Thyroid gland (tissue), 4 donors: ENCODE measurements around the gene DLG2. TPM values are rescaled to one million over a fixed set of nuclear protein-coding genes. Genes with fewer than 3 reads are reported as not detected.
"Not testable (repeated sequence)": the region's sequence is repeated elsewhere in the genome, so short reads cannot be mapped to it uniquely, and the experiment has no call there.

ENCODE experiments used
- DNase-seq, 2 donors: peaks; one replicate each; pipeline ENCODE4 v3.0.0-alpha.2; 2019
- H3K27ac ChIP-seq, 3 donors: fragments of 200-600 bp; sonication (generic); 1 replicate in 2 of 3; 2 replicates in 1 of 3; pipeline ENCODE4 v1.5.1; 2016 to 2019; ENCODE audit warnings: mild to moderate bottlenecking in 1 of 3, moderate library complexity in 1 of 3
- H3K27me3 ChIP-seq: fragments of 200-600 bp; sonication (generic); one replicate; pipeline ENCODE4 v1.5.1; 2019
- H3K36me3 ChIP-seq, 2 donors: fragments of 200-600 bp; sonication (generic); one replicate each; pipeline ENCODE4 v1.5.1; 2016 to 2019
- H3K4me1 ChIP-seq, 2 donors: fragments of 200-600 bp; sonication (generic); one replicate each; pipeline ENCODE4 v1.5.1; 2017 to 2019
- H3K4me3 ChIP-seq, 3 donors: fragments of 200-600 bp; sonication (generic); replicated peaks in 1 of 3; 1 replicate in 2 of 3; 2 replicates in 1 of 3; pipeline ENCODE4 v1.5.1; 2016; ENCODE audit warnings: mild to moderate bottlenecking in 1 of 3
- H3K9me3 ChIP-seq: fragments of 200-600 bp; sonication (generic); one replicate; pipeline ENCODE4 v1.5.1; 2017
- POLR2A ChIP-seq, 2 donors: fragments of 450-650 bp; IDR thresholded peaks; one replicate each; pipeline ENCODE4 v1.6.1; 2017; ENCODE audit warnings: antibody characterized with exemption in 2 of 2, mild to moderate bottlenecking in 2 of 2, moderate library complexity in 1 of 2
- WGBS, 2 donors: methylation state at CpG; one replicate each; pipeline ENCODE4 v1.1.5; 2017; 5-methylcytosine and 5-hydroxymethylcytosine counted together
- intact Hi-C: fragments of 100-400 bp; cut with DNase I; formaldehyde crosslinking; loops from one replicate; pipeline ENCODE4 v1.15.1; 2023
- total RNA-seq, 4 donors: library from RNA; depleted of rRNA; stranded (reverse); fragments of >200 nt; gene quantifications; one replicate each; pipeline ENCODE4 v1.2.3, GENCODE V29; 2016
- TF ChIP-seq, protein P1 (sequence below), 6 experiments: fragments of 200-600 bp in 3 of 6; fragments of 450-650 bp in 3 of 6; sonication (generic) in 3 of 6; IDR thresholded peaks; one replicate each; pipeline ENCODE4 v1.5.1; 2016 to 2019; ENCODE audit warnings: antibody characterized with exemption in 6 of 6, mild to moderate bottlenecking in 2 of 6, inconsistent platforms in 1 of 6, moderate library complexity in 1 of 6

DLG2 gene
- total RNA-seq, 4 donors from 2014 or later, result 29.4 to 79.4 (median 42.4) TPM

DNA sequence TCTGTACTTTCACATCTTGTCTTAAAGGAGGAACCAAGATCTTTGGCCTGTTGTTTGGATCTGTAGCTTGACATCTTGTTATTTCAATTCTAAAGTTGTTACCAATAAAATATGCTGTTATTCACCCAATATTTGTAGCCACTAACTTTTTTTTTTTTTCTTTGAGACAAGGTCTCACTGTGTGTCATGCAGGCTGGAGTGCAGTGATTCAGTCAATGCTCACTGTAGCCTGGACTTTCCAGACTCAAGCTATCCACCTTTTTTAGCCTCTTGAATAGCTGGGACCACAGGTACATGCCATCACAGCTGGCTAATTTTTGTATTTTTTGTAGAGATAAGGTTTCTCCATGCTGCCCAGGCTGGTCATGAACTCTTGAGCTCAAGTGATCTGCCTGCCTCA lies 769.4 kb downstream of the DLG2 start:
- no peak overlapping the region for H3K4me3 ChIP-seq

DNA sequence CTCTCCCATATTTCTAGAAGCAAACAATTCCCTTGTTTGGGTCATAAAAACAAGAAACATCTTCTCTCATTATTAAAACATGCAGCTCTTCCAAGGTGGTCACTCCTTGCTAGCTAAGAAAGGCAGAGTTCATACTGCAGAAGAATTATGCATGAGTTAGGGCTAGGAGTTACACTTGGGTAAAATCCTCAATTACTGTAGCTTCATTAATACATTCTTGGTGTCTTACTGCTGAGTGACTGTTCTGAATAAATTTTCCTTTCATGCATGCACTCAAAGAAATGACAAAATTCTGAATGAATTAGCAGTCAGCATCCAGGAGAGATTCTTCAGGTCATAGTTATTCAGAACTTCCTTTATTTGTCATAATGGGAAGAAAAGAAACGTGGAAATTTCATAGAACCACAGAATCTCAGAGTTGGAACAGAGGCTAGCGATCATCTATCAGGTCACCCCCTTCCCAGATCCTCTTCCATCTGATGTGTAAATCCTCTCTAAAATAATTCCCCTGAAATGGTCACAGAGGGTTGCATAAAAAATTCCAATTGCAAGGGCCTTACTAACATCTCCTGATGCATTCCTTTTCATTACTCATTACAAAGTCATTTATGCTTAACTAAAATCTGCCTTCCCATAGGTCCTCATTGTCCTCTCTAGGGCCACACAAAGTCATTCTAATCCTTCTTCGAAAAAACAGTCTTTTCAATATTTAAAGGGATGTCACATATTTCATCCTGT lies 771.5 kb downstream of the DLG2 start:
- DNase-seq, result no peak
- intact Hi-C loops, result no loop called here

More for the DNA sequence above, 769.4 kb downstream of the DLG2 start:
- Histone ChIP-seq H3K4me1 (no peaks in the 10 kb centered on the region), H3K36me3 (no peaks in the 10 kb centered on the region), H3K9me3 (no peaks in the 10 kb centered on the region), H3K27ac (no peak overlapping the region), H3K27me3 (no peaks in the 10 kb centered on the region)
- intact Hi-C loops, result no loop called here
- no peak for TF ChIP-seq POLR2A (IDR thresholded peaks at IDR 0.05)
- TF ChIP-seq, protein P1, sequence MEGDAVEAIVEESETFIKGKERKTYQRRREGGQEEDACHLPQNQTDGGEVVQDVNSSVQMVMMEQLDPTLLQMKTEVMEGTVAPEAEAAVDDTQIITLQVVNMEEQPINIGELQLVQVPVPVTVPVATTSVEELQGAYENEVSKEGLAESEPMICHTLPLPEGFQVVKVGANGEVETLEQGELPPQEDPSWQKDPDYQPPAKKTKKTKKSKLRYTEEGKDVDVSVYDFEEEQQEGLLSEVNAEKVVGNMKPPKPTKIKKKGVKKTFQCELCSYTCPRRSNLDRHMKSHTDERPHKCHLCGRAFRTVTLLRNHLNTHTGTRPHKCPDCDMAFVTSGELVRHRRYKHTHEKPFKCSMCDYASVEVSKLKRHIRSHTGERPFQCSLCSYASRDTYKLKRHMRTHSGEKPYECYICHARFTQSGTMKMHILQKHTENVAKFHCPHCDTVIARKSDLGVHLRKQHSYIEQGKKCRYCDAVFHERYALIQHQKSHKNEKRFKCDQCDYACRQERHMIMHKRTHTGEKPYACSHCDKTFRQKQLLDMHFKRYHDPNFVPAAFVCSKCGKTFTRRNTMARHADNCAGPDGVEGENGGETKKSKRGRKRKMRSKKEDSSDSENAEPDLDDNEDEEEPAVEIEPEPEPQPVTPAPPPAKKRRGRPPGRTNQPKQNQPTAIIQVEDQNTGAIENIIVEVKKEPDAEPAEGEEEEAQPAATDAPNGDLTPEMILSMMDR (IDR thresholded peaks at IDR 0.05), result no peak
- no peak for DNase-seq

DNA sequence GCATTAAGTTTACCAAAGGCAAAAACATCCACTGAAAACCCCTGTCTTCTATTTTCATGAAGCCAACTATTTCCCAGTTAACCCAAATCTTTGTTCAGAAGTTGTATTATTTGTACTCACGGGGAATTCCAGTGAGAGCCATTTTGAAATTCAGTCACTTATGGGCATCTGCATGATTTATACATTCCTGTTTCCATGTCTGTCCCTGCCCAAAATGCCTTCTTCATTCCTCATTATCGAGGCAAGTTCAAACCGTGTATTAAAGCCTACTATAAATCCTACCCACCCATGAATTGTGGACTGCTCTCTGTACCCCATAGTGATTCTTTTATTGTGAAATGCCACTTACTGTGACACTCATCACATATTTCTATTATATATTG lies 772.7 kb downstream of the DLG2 start:
- no peak overlapping the region for H3K27ac ChIP-seq
- H3K36me3 ChIP-seq, result no peaks in the 10 kb centered on the region
- TF ChIP-seq, protein P1 (IDR thresholded peaks at IDR 0.05), result no peak
- no peak for TF ChIP-seq POLR2A (IDR thresholded peaks at IDR 0.05)
- H3K4me1 ChIP-seq, result no peaks in the 10 kb centered on the region
- DNase-seq, result no peak
- H3K4me3 ChIP-seq, result no peak overlapping the region
- no peaks in the 10 kb centered on the region for H3K27me3 ChIP-seq
- 83 to 95% methylated on average over 3 of the region's 3 CpGs for WGBS, 2 donors
- no peaks in the 10 kb centered on the region for H3K9me3 ChIP-seq
- intact Hi-C loops, result no loop called here

More for the DNA sequence above, 771.5 kb downstream of the DLG2 start:
- no peaks in the 10 kb centered on the region for H3K27me3 ChIP-seq
- WGBS, 2 donors, result 86 to 90% methylated on average over 3 of the region's 3 CpGs
- H3K27ac ChIP-seq, result no peak overlapping the region
- TF ChIP-seq, protein P1 (IDR thresholded peaks at IDR 0.05), result no peak
- no peak overlapping the region for H3K4me3 ChIP-seq
- H3K4me1 ChIP-seq, result no peaks in the 10 kb centered on the region
- no peaks in the 10 kb centered on the region for H3K36me3 ChIP-seq
- no peaks in the 10 kb centered on the region for H3K9me3 ChIP-seq

DNA sequence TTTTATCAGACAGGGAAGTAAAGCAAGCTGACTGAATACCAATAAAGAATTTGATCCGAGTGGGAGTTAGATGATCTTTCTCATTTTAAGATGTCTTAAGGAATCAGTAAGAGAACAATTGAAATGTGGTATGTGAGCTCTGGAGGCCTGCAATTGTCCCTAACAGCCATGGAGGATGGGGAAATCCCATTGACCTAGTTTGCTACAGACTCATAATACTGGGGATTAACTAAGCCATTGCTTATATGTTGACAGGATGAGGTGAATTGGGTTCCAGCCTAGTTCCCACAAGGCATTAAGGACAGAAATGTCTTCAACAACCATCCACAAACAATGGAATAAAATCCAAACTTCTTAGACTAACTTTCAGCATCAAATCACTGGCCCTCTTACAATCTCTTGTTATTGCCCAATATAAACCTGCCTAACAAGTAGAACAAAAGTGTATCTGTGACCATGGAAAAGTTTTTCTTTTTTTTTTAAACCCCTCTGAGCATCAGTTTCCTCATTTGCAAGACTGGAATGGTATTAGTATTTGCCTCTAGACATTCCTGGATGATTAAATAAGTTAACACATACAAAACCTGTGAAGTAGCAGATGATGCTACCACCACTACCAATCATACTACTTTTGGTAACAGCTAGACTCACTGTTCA lies 773.2 kb downstream of the DLG2 start:
- no peak overlapping the region for H3K27ac ChIP-seq
- no peaks in the 10 kb centered on the region for H3K27me3 ChIP-seq
- DNase-seq, result no peak
- H3K9me3 ChIP-seq, result no peaks in the 10 kb centered on the region
- WGBS, 2 donors, result 88% methylated on average over 1 of the region's 1 CpG
- no peak overlapping the region for H3K4me3 ChIP-seq
- TF ChIP-seq, protein P1 (IDR thresholded peaks at IDR 0.05), result no peak
- no peak for TF ChIP-seq POLR2A (IDR thresholded peaks at IDR 0.05)
- H3K4me1 ChIP-seq, result no peaks in the 10 kb centered on the region
- intact Hi-C loops, result no loop called here
- no peaks in the 10 kb centered on the region for H3K36me3 ChIP-seq

DNA sequence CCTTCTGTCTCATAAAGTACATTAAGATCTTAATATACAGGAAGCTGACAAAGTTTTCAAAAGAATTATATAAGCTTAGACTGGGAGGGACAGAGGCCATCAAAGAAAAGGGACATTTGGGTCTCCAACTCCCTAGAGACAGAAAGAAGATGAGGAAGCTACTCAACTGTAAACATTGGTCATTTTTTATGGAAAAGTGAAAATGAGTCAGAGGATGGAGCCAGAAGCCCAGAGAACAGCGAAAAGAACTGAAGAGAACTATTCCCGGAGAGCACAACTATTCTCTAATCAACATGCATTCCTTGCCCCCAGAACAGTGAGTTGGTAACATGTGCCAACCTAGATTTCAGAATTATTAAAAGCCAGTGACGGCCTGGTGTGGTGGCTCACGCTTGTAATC lies 779.3 kb downstream of the DLG2 start:
- intact Hi-C loops, result no loop called here
- Histone ChIP-seq H3K4me1 (no peaks in the 10 kb centered on the region), H3K27ac (no peak overlapping the region), H3K9me3 (no peaks in the 10 kb centered on the region), H3K4me3 (no peak overlapping the region), H3K27me3 (no peaks in the 10 kb centered on the region), H3K36me3 (no peaks in the 10 kb centered on the region)
- no peak for DNase-seq
- 88 to 95% methylated on average over 4 of the region's 4 CpGs for WGBS, 2 donors
- TF ChIP-seq POLR2A (IDR thresholded peaks at IDR 0.05), result no peak
- TF ChIP-seq, protein P1 (IDR thresholded peaks at IDR 0.05), result no peak

DNA sequence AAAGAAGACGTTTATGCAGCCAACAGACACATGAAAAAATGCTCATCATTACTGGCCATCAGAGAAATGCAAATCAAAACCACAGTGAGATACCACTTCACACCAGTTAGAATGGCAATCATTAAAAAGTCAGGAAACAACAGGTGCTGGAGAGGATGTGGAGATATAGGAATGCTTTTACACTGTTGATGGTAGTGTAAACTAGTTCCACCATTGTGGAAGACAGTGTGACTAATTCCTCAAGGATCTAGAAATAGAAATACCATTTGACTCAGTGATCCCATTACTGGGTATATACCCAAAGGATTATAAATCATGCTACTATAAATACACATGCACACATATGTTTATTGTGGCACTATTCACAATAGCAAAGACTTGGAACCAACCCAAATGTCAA lies 786.9 kb downstream of the DLG2 start:
- H3K27ac ChIP-seq, intact Hi-C loops, H3K4me3 ChIP-seq, H3K36me3 ChIP-seq, DNase-seq, H3K9me3 ChIP-seq, H3K4me1 ChIP-seq, H3K27me3 ChIP-seq: not testable (repeated sequence)
- WGBS, 2 donors, result 86 to 90% methylated on average over 1 of the region's 1 CpG
